ENCODE data around the gene CYTH1.

DNA sequence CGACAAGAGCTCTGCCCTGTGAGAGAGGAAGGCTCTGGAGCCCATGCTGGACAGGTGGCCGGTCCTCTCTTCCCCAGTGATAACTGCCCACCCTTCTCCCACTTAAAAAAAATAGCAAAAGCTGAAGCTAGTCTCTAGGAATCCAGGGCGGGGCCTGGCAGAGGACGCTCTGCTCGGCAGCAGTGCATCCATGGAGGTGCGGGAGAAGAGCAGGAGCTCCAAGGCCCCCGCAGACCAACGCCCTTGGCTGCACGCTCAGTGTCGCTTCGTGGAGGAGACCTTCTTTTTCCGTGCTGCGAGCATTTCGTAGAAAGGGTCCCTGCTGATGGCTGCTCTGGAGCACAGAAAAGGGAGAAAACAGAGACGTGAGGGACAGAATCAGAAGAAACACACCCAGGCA lies 106.2 kb downstream of the CYTH1 start:
- TF ChIP-seq, protein P1, sequence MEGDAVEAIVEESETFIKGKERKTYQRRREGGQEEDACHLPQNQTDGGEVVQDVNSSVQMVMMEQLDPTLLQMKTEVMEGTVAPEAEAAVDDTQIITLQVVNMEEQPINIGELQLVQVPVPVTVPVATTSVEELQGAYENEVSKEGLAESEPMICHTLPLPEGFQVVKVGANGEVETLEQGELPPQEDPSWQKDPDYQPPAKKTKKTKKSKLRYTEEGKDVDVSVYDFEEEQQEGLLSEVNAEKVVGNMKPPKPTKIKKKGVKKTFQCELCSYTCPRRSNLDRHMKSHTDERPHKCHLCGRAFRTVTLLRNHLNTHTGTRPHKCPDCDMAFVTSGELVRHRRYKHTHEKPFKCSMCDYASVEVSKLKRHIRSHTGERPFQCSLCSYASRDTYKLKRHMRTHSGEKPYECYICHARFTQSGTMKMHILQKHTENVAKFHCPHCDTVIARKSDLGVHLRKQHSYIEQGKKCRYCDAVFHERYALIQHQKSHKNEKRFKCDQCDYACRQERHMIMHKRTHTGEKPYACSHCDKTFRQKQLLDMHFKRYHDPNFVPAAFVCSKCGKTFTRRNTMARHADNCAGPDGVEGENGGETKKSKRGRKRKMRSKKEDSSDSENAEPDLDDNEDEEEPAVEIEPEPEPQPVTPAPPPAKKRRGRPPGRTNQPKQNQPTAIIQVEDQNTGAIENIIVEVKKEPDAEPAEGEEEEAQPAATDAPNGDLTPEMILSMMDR (IDR thresholded peaks at IDR 0.05; ENCODE audit: borderline replicate concordance, extremely low read depth, low read length, poor library complexity, severe bottlenecking) = no peak
- TF ChIP-seq EZH2 (IDR thresholded peaks at IDR 0.05; ENCODE audit: borderline replicate concordance, low read depth, low read length, severe bottlenecking) = no peak

Data from DND-41 (cell line).